ENCODE measurements around the gene NNMT. TPM values are rescaled to one million over a fixed set of nuclear protein-coding genes. Genes with fewer than 3 reads are reported as not detected.

NNMT gene
- total RNA-seq, 2 donors from 2014 or later, result 631 to 647 TPM

DNA sequence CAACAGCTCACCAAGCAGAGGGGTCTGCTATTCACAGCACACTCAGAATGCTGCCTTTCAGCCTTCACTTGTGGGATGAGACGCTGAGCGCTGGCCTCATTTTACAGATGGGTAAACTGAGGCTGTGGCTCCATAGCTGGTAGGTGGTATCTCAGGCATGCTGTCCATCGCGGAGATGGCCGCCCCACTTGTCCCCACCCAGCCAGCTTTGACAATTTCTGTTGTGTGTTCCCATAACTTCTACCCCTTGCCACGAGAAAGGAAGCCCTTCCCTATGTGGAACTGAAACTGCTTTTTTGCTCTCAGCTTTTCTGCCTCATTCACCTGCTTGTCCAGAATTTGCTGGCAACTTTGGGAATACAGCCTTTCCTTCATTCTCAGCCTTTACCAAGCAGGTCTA, 36.1 kb upstream of the NNMT start:
- intact Hi-C loops (cut with DNase I), result loop anchor here (2.0 to 10.0 kb wide), 4 partner anchors 223 to 363 kb away; partner anchors contain the start of gene HTR3B (in 1 of the 2)

GRCh38 chr11:114260483-114260882, 35.7 kb upstream of the NNMT start:
- intact Hi-C loops (cut with DNase I), result loop anchor here (2.0 to 10.0 kb wide), 4 partner anchors 224 to 363 kb away; partner anchors contain the start of gene HTR3B (in 1 of the 2)
- peak; percentile 74 for DNase-seq (ENCODE audit: low spot score)

More for the DNA sequence above, 36.1 kb upstream of the NNMT start:
- peak; percentile 76 for DNase-seq (ENCODE audit: low spot score)

- DNase-seq (ENCODE audit: low spot score), result peak; percentile 58
- intact Hi-C loops (cut with DNase I), result loop anchor here (2.0 to 10.0 kb wide), 4 partner anchors 225 to 364 kb away; partner anchors contain the start of gene HTR3B (in 1 of the 2)
Observed at GRCh38 chr11:114261791-114262190, 34.4 kb upstream of the NNMT start.

GRCh38 chr11:114262681-114263512, 33.3 kb upstream of the NNMT start:
- intact Hi-C loops (cut with DNase I), result loop anchor here (5.0 to 10.0 kb wide), 2 partner anchors 358 to 366 kb away; partner anchors contain the start of gene HTR3B (in 1 of the 2)
- DNase-seq (ENCODE audit: low spot score), result peak; percentile 76

- intact Hi-C loops (cut with DNase I), result loop anchor here (5.0 to 10.0 kb wide), 2 partner anchors 359 to 366 kb away; partner anchors contain the start of gene HTR3B (in 1 of the 2)
Observed at GRCh38 chr11:114263513-114264170, 32.6 kb upstream of the NNMT start.

DNA sequence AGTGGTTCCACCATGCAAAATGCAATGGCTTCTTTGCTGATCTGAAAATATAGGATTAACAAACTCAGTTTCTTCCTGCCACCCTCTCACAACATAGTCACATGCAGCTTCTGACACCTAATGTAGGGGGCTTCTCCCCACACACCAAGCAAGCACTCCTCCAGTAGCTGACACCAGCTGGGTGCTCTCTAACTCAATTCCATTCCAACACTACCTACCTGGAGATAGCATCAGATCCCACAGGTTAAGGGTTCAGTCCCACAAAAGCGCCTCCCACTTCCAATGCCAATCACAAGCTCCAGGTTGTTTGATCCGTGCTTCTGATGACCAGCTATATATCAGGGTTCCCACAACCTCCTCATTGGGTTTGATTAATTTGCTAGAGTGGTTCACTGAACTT, 31.8 kb upstream of the NNMT start:
- peak; percentile 14 for DNase-seq (ENCODE audit: low spot score)
- intact Hi-C loops (cut with DNase I), result loop anchor here (5.0 to 10.0 kb wide), 2 partner anchors 360 to 367 kb away; partner anchors contain the start of gene HTR3B (in 1 of the 2)

More at GRCh38 chr11:114263513-114264170, 32.6 kb upstream of the NNMT start:
- peak; percentile 56 for DNase-seq (ENCODE audit: low spot score)

- no peak for DNase-seq (ENCODE audit: low spot score)
- intact Hi-C loops (cut with DNase I), result loop anchor here in 1 of 2 donors (10.0 kb wide), 1 partner anchor 360 kb away; the partner anchor contains the start of gene HTR3B
Observed at GRCh38 chr11:114265122-114265878, 30.9 kb upstream of the NNMT start.

GRCh38 chr11:114269498-114269897, 26.7 kb upstream of the NNMT start:
- intact Hi-C loops (cut with DNase I), result loop anchor here in 1 of 2 donors (10.0 kb wide), 1 partner anchor 365 kb away; the partner anchor contains the start of gene HTR3B

GRCh38 chr11:114270531-114271270, 25.5 kb upstream of the NNMT start:
- no peak for DNase-seq (ENCODE audit: low spot score)
- intact Hi-C loops (cut with DNase I), result no loop called here

More at GRCh38 chr11:114269498-114269897, 26.7 kb upstream of the NNMT start:
- no peak for DNase-seq (ENCODE audit: low spot score)

DNA sequence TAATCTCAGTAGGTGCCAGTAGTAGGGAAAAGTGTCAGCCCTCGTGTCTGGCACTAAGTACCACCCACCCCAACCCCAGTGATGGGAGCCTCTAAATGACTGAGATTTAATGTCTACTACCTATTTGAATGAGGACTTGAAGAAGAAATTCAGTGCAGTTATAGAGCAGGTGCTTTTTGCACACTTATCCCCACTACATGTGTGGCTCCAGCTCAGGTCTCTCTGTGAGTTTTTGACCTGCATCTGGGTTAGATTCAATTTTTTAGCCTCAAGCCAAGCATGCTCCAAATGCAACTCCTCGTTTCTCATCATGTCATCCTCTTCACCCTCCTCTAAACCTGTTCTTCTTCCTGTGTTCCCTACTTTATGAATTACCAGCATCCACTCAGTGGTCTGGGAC, 24.9 kb upstream of the NNMT start:
- intact Hi-C loops (cut with DNase I), result no loop called here
- no peak for DNase-seq (ENCODE audit: low spot score)

GRCh38 chr11:114272311-114272710, 23.9 kb upstream of the NNMT start:
- intact Hi-C loops (cut with DNase I), result no loop called here
- peak; percentile 25 for DNase-seq (ENCODE audit: low spot score)

GRCh38 chr11:114273071-114273470, 23.1 kb upstream of the NNMT start:
- intact Hi-C loops (cut with DNase I), result no loop called here
- DNase-seq (ENCODE audit: low spot score), result no peak

- DNase-seq (ENCODE audit: low spot score), result peak; percentile 23
- intact Hi-C loops (cut with DNase I), result no loop called here
Observed at GRCh38 chr11:114273890-114274635, 22.1 kb upstream of the NNMT start.

DNA sequence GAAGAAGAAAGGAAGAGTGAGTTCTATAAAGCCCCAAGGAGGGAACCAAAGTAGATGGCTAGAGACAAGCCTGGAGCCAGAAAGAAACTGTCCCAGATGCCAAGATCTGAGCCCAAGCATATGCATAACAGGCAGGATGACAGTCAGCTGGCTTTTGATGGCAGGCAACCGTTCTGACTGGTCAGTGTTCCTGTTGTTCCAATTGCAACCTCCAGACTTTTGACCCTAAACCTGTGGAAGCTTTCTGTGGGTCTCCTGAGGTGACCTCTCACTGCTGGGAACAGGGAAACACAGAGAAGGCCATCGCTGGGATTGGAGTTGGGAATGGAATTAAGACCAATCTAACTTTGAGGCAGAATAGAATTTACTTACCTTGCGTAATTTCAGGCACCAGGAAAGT, 21.6 kb upstream of the NNMT start:
- peak; percentile 19 for DNase-seq (ENCODE audit: low spot score)

DNA sequence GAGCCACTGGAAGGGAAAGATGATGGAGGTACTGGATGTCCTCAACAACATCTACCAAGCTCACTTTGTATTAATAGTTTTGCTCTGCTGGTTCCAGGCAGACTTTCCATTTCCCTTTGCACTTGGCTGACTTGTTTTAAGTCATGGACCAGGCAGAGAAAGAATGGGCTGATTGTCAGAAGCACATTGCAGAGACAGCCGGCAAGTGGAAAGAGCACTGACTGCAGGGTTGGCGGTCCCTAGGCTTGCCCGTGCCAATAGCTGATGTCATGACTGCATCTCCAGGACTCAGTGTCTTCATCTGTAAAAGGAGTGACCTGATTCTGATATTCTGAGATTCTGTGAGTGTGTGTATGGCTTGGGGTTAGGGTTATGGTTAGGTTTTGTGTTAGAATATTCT, 20.9 kb upstream of the NNMT start:
- peak; percentile 92 for DNase-seq (ENCODE audit: low spot score)
- intact Hi-C loops (cut with DNase I), result no loop called here

More for the DNA sequence above, 21.6 kb upstream of the NNMT start:
- intact Hi-C loops (cut with DNase I), result no loop called here

DNA sequence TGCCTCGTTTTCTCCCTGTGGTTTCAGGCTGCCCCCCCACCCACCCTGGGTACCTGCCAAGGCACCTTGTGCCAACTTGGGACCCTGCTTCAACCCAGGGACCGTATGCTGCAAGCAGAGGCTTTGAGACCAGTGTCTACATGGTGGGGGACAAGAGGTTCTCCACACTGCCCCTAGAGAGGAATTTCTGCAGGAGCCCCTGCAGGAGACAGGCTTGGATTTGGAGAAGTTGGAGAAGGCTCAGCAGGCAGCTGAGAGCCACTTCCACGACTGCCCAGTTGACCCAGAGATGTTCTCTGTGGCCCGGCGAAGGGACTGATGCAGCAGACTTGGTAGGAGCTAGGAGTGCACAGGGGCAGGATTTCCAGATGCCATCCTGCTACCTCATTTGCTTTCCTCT, 20.1 kb upstream of the NNMT start:
- DNase-seq (ENCODE audit: low spot score), result peak; percentile 55

GRCh38 chr11:114277637-114278341, 18.4 kb upstream of the NNMT start:
- intact Hi-C loops (cut with DNase I), result no loop called here
- DNase-seq (ENCODE audit: low spot score), result no peak

More for the DNA sequence above, 20.1 kb upstream of the NNMT start:
- intact Hi-C loops (cut with DNase I), result no loop called here

Data from posterior vena cava (tissue), 2 donors.